H1 (cell line): Measurements from ENCODE around the gene SH3RF3. TPM values are rescaled to one million over a fixed set of nuclear protein-coding genes. Genes with fewer than 3 reads are reported as not detected.

Experiments used
- CTCF ChIA-PET: fragments of 300-600 bp; sonication (Branson Sonifier 250); formaldehyde crosslinking; loops from one replicate; lab custom pipeline; 2021; ENCODE audit not compliant: partially characterized antibody; lab: Charles Lee
- POLR2A ChIA-PET: fragments of 300-600 bp; sonication (Branson Sonifier 250); formaldehyde crosslinking; loops from one replicate; lab custom pipeline; 2021; ENCODE audit warnings: inconsistent platforms; ENCODE audit not compliant: partially characterized antibody; lab: Charles Lee
- DNase-seq, 2 experiments: peaks; one replicate each; pipeline versions ENCODE4 v3.0.0 to v3.0.0-alpha.2; 2010 to 2022; ENCODE audit warnings: low spot score in 2 of 2, low read depth in 1 of 2, mixed read lengths in 1 of 2
- FAIRE-seq: peaks from 2 replicates; lab custom pipeline; 2011; peaks lifted over from hg19 to GRCh38; lab: Jason Lieb, UNC
- H2AFZ ChIP-seq: 2 replicates; pipeline ENCODE4 v1.8.1; 2012; ENCODE audit warnings: low read length, inconsistent platforms
- H2AK5ac ChIP-seq: 2 replicates; pipeline ENCODE4 v1.6.1; 2013; ENCODE audit warnings: low read depth, low read length
- H2BK120ac ChIP-seq: replicated peaks from 2 replicates; pipeline ENCODE3; 2013; ENCODE audit warnings: low read depth, low read length, inconsistent platforms
- H2BK12ac ChIP-seq: 2 replicates; pipeline ENCODE4 v1.6.1; 2013; ENCODE audit warnings: low read depth, low read length
- H2BK15ac ChIP-seq: 2 replicates; pipeline ENCODE4 v1.6.1; 2013; ENCODE audit warnings: low read length
- H2BK20ac ChIP-seq: 2 replicates; pipeline ENCODE4 v1.6.1; 2013; ENCODE audit warnings: low read length
- H2BK5ac ChIP-seq: 2 replicates; pipeline ENCODE4 v1.6.1; 2013; ENCODE audit warnings: low read depth, low read length
- H3K14ac ChIP-seq: 2 replicates; pipeline ENCODE4 v1.6.1; 2013; ENCODE audit warnings: inconsistent platforms; ENCODE audit not compliant: insufficient read length
- H3K18ac ChIP-seq: 2 replicates; pipeline ENCODE4 v1.6.1; 2013; ENCODE audit warnings: low read length; ENCODE audit errors: extremely low read depth
- H3K23ac ChIP-seq: 2 replicates; pipeline ENCODE4 v1.6.1; 2013; ENCODE audit warnings: inconsistent platforms; ENCODE audit not compliant: insufficient read length
- H3K23me2 ChIP-seq: 2 replicates; pipeline ENCODE4 v1.6.1; 2013; ENCODE audit warnings: low read depth, low read length
- H3K27ac ChIP-seq: 2 replicates; pipeline ENCODE4 v1.6.1; 2011; ENCODE audit warnings: low read depth, low read length, inconsistent platforms
- H3K27me3 ChIP-seq, 4 experiments: replicated peaks in 1 of 4; 1 replicate in 1 of 4; 2 replicates in 3 of 4; pipeline versions ENCODE4 v1.6.1 to v1.8.1; 2011 to 2013; ENCODE audit warnings: low read length in 3 of 4, mild to moderate bottlenecking in 3 of 4, inconsistent platforms in 2 of 4, mixed read lengths in 2 of 4, moderate library complexity in 1 of 4; ENCODE audit not compliant: control insufficient read depth in 3 of 4, insufficient read depth in 3 of 4; ENCODE audit errors: extremely low read depth in 1 of 4
- H3K36me3 ChIP-seq, 4 experiments: 2 replicates each; pipeline versions ENCODE4 v1.6.1 to v1.8.1; 2011 to 2013; ENCODE audit warnings: mild to moderate bottlenecking in 4 of 4, low read length in 3 of 4, moderate library complexity in 2 of 4, control low read depth in 1 of 4, inconsistent platforms in 1 of 4; ENCODE audit not compliant: insufficient read depth in 4 of 4, control insufficient read depth in 2 of 4
- H3K4ac ChIP-seq: replicated peaks from 2 replicates; pipeline ENCODE3; 2013; ENCODE audit warnings: low read length, low read depth, mixed read lengths, inconsistent platforms; ENCODE audit not compliant: insufficient read length
- H3K4me1 ChIP-seq, 4 experiments: replicated peaks in 1 of 4; 1 replicate in 1 of 4; 2 replicates in 3 of 4; pipeline versions ENCODE4 v1.6.1 to v1.8.1; 2011 to 2013; ENCODE audit warnings: low read length in 3 of 4, inconsistent platforms in 2 of 4, mixed read lengths in 1 of 4; ENCODE audit not compliant: insufficient read depth in 4 of 4, control insufficient read depth in 3 of 4
- H3K4me2 ChIP-seq, 2 experiments: 2 replicates each; pipeline versions ENCODE4 v1.6.1 to v1.8.1; 2011 to 2013; ENCODE audit warnings: low read depth in 2 of 2, low read length in 2 of 2, control low read depth in 1 of 2, inconsistent platforms in 1 of 2, mild to moderate bottlenecking in 1 of 2; ENCODE audit not compliant: insufficient read depth in 1 of 2
- H3K4me3 ChIP-seq, 4 experiments: fragments of 200-600, 300-600 bp in 1 of 4; sonication (generic), shearing (Covaris generic), sonication (Bioruptor Twin) in 1 of 4; 2 replicates each; pipeline versions ENCODE4 v1.5.1 to v1.8.1; 2011 to 2016; ENCODE audit warnings: low read length in 4 of 4, low read depth in 3 of 4, control low read depth in 2 of 4, inconsistent platforms in 2 of 4, mild to moderate bottlenecking in 2 of 4, mixed read lengths in 1 of 4, moderate library complexity in 1 of 4; ENCODE audit not compliant: insufficient read depth in 2 of 4; ENCODE audit errors: extremely low read depth in 1 of 4
- H3K56ac ChIP-seq: replicated peaks from 2 replicates; pipeline ENCODE3; 2013; ENCODE audit warnings: low read depth, mild to moderate bottlenecking, mixed read lengths, low read length, inconsistent platforms; ENCODE audit not compliant: insufficient read length
- H3K79me1 ChIP-seq: 2 replicates; pipeline ENCODE4 v1.6.1; 2013; ENCODE audit warnings: low read depth, low read length, control low read depth
- H3K79me2 ChIP-seq, 2 experiments: 2 replicates each; pipeline versions ENCODE4 v1.6.1 to v1.8.1; 2012 to 2013; ENCODE audit warnings: low read length in 2 of 2, mild to moderate bottlenecking in 2 of 2, inconsistent platforms in 1 of 2; ENCODE audit not compliant: insufficient read depth in 2 of 2, control insufficient read depth in 1 of 2
- H3K9ac ChIP-seq, 4 experiments: replicated peaks in 1 of 4; 1 replicate in 1 of 4; 2 replicates in 3 of 4; pipeline versions ENCODE4 v1.6.1 to v1.8.1; 2011 to 2013; ENCODE audit warnings: low read depth in 3 of 4, low read length in 3 of 4, control low read depth in 2 of 4, mild to moderate bottlenecking in 2 of 4, moderate library complexity in 2 of 4, inconsistent platforms in 1 of 4; ENCODE audit errors: extremely low read depth in 1 of 4
- H3K9me3 ChIP-seq, 2 experiments: 2 replicates each; pipeline versions ENCODE4 v1.6.1 to v1.8.1; 2012 to 2013; ENCODE audit warnings: mild to moderate bottlenecking in 2 of 2, moderate library complexity in 2 of 2, control low read depth in 1 of 2, inconsistent platforms in 1 of 2, low read depth in 1 of 2, low read length in 1 of 2, mixed read lengths in 1 of 2; ENCODE audit not compliant: insufficient read depth in 2 of 2
- H4K20me1 ChIP-seq, 2 experiments: replicated peaks in 1 of 2; 2 replicates each; pipeline versions ENCODE3 to v1.8.1; 2011 to 2013; ENCODE audit warnings: inconsistent platforms in 2 of 2, low read length in 2 of 2, mild to moderate bottlenecking in 1 of 2; ENCODE audit not compliant: insufficient read depth in 2 of 2, control insufficient read depth in 1 of 2
- H4K5ac ChIP-seq: 2 replicates; pipeline ENCODE4 v1.6.1; 2013; ENCODE audit warnings: low read length, low read depth, mixed read lengths, inconsistent platforms; ENCODE audit not compliant: insufficient read length
- H4K8ac ChIP-seq: 2 replicates; pipeline ENCODE4 v1.8.0; 2013; ENCODE audit warnings: mild to moderate bottlenecking, moderate library complexity, low read length, inconsistent platforms; ENCODE audit not compliant: insufficient read depth; ENCODE audit errors: extremely low read depth
- H4K91ac ChIP-seq: replicated peaks from 2 replicates; pipeline ENCODE3; 2013; ENCODE audit warnings: low read length, mixed read lengths, inconsistent platforms; ENCODE audit not compliant: insufficient read length
- ASH2L ChIP-seq: fragments of 200-600, 300-600 bp; sonication (generic); IDR thresholded peaks from one replicate; pipeline ENCODE4 v1.7.1; 2017; ENCODE audit warnings: low read length
- BACH1 ChIP-seq: IDR thresholded peaks from 2 replicates; pipeline ENCODE4 v1.6.1; 2012; ENCODE audit warnings: low read length, improper control_type of control experiment
- CTBP2 ChIP-seq: IDR thresholded peaks from 2 replicates; pipeline ENCODE4 v1.7.0; 2011; ENCODE audit warnings: borderline replicate concordance, mild to moderate bottlenecking, moderate library complexity, mixed read lengths, low read length; ENCODE audit not compliant: insufficient read depth, insufficient read length
- CTCF ChIP-seq, 3 experiments: IDR thresholded peaks; 1 replicate in 2 of 3; 2 replicates in 1 of 3; pipeline versions ENCODE4 v1.5.1 to v1.6.1; 2011; ENCODE audit warnings: low read length in 3 of 3, mild to moderate bottlenecking in 3 of 3, inconsistent platforms in 2 of 3, low read depth in 1 of 3, moderate library complexity in 1 of 3; ENCODE audit not compliant: insufficient read depth in 1 of 3; ENCODE audit errors: control extremely low read depth in 1 of 3
- POU5F1 ChIP-seq: IDR thresholded peaks from 2 replicates; pipeline ENCODE4 v1.6.1; 2011; ENCODE audit warnings: low read depth, mild to moderate bottlenecking, low read length, moderate library complexity
- RAD21 ChIP-seq, 2 experiments: IDR thresholded peaks in 1 of 2; conservative IDR thresholded peaks in 1 of 2; 2 replicates each; pipeline ENCODE4 v1.6.1; 2011; ENCODE audit warnings: low read depth in 2 of 2, low read length in 2 of 2, improper control_type of control experiment in 1 of 2, inconsistent platforms in 1 of 2, mild to moderate bottlenecking in 1 of 2, moderate library complexity in 1 of 2
- RBBP5 ChIP-seq: IDR thresholded peaks from 2 replicates; pipeline ENCODE4 v1.7.1; 2012; ENCODE audit warnings: low read depth, mild to moderate bottlenecking, inconsistent platforms, low read length, moderate library complexity, borderline replicate concordance
- TAF7 ChIP-seq: optimal IDR thresholded peaks from 2 replicates; pipeline ENCODE3; 2011; ENCODE audit warnings: low read depth, mild to moderate bottlenecking, inconsistent platforms, low read length, moderate library complexity, borderline replicate concordance
- WGBS, 2 experiments: shearing (Covaris generic) in 1 of 2; methylation state at CpG; one replicate each; pipeline versions ENCODE4 v1.1.6 to v1.1.7; 2013 to 2015; ENCODE audit warnings: low lambda C conversion rate in 2 of 2, mixed read lengths in 2 of 2, inconsistent platforms in 1 of 2, low coverage in 1 of 2, missing lambda C conversion rate in 1 of 2; ENCODE audit not compliant: insufficient replicate concordance in 2 of 2, insufficient coverage in 1 of 2, insufficient read length in 1 of 2; ENCODE audit errors: extremely low coverage in 1 of 2, missing lambda C conversion rate in 1 of 2; 5-methylcytosine and 5-hydroxymethylcytosine counted together
- polyA plus RNA-seq, 7 experiments: library from polyadenylated mRNA; depleted of rRNA in 3 of 7; stranded (reverse) in 5 of 7; unstranded in 2 of 7; fragments of >200 nt in 5 of 7; fragments of 200-250 nt in 2 of 7; gene quantifications; 1 replicate in 5 of 7; 2 replicates in 1 of 7; 4 replicates in 1 of 7; pipeline versions ENCODE4 v1.2.1 to v1.2.3, GENCODE V29; 2011 to 2013; ENCODE audit warnings: missing spikeins in 2 of 7, mixed read lengths in 2 of 7
- total RNA-seq: library from RNA; stranded (reverse); fragmentation: NEBNext Ultra II Directional; extraction: Animal tissue kit (Norgen Biotek cat#: 25700); gene quantifications from 2 replicates; pipeline ENCODE4 v1.2.1, GENCODE V29; 2021

Gene SH3RF3
- total and polyA plus RNA-seq, 2 of the 8 experiments (the other 6 are each of a cell fraction or from before 2014, with no cell fraction given) = 0.11 to 0.65 TPM

- FAIRE-seq (no peak), DNase-seq (no peak)
- Histone ChIP-seq H3K27me3 (no peaks in the 10 kb centered on the region), H3K23me2 (no peaks in the 10 kb centered on the region), H2AK5ac (no peak overlapping the region), H3K4me3 (no peak overlapping the region), H4K91ac (no peak overlapping the region), H3K14ac (no peak overlapping the region), H2BK20ac (0 out of 2 replicates have a peak overlapping the region, but pooled peaks have one; percentile 48), H2BK5ac (peak overlapping the region; percentile 35; the same call in 1 of the 2 replicates), H3K4me1 (peaks cover 0 to 7% (median 2%) of the 10 kb centered on the region in 4 experiments; a peak in 4 of 7 replicates), H3K79me2 (no peaks in the 10 kb centered on the region), H3K36me3 (no peaks in the 10 kb centered on the region), H3K4ac (peak overlapping the region; percentile 25), H3K23ac (no peak overlapping the region), H3K9ac (no peak overlapping the region), H3K79me1 (no peaks in the 10 kb centered on the region), H3K9me3 (no peaks in the 10 kb centered on the region), H3K18ac (no peak overlapping the region), H2BK15ac (no peak overlapping the region), H2BK12ac (no peak overlapping the region), H4K8ac (peak overlapping the region; percentile 57; the same call in 1 of the 2 replicates), H3K27ac (no peak overlapping the region), H3K4me2 (no peak overlapping the region), H2BK120ac (no peak overlapping the region), H2AFZ (no peak overlapping the region), H4K20me1 (no peaks in the 10 kb centered on the region), H3K56ac (no peak overlapping the region), H4K5ac (no peak overlapping the region)
- WGBS, 2 experiments = 60% methylated on average over 5 of the region's 7 CpGs; no CpG with 5 or more reads in 1 of the 2 experiments
- no peak for TF ChIP-seq ASH2L
- TF ChIP-seq RAD21 (IDR thresholded peaks at IDR 0.05 in 1 of 2, conservative IDR thresholded peaks at IDR 0.05 in 1 of 2; ENCODE audit: low read depth in 2 of 2, low read length in 2 of 2) = peak; percentile 44 to 49
- no peak for TF ChIP-seq CTBP2
- no peak for TF ChIP-seq RBBP5
- no peak for TF ChIP-seq POU5F1
- no peak for TF ChIP-seq TAF7
- no peak for TF ChIP-seq BACH1
- peak; percentile 34 to 44 (median 40) for TF ChIP-seq CTCF (IDR thresholded peaks at IDR 0.05; ENCODE audit: control extremely low read depth in 1 of 3, insufficient read depth in 1 of 3, low read depth in 1 of 3, low read length in 3 of 3)
- ChIA-PET POLR2A (no interaction called here), CTCF (interaction anchor here (0.9 kb wide), 1 partner anchor 191 kb away, joined by 4 read pairs; no protein-coding TSS in a partner anchor)
Observed at GRCh38 chr2:109415581-109416013, 286.6 kb downstream of the SH3RF3 start.
